Liver (tissue), 9 donors: Measurements from ENCODE around the gene LAMTOR2. TPM values are rescaled to one million over a fixed set of nuclear protein-coding genes. Genes with fewer than 3 reads are reported as not detected.

Experiments
- DNase-seq: peaks from one replicate; pipeline ENCODE4 v3.0.0-alpha.2; 2017; ENCODE audit warnings: low spot score
- H3K27ac ChIP-seq, 2 donors: one replicate each; pipeline ENCODE4 v1.7.0; 2013; ENCODE audit warnings: inconsistent platforms in 2 of 2, low read length in 2 of 2, control low read depth in 1 of 2, low read depth in 1 of 2, mild to moderate bottlenecking in 1 of 2
- H3K27me3 ChIP-seq, 4 donors: one replicate each; pipeline versions ENCODE4 v1.6.1 to v1.7.0; 2013; ENCODE audit warnings: low read length in 3 of 4, inconsistent platforms in 1 of 4, mild to moderate bottlenecking in 1 of 4, moderate library complexity in 1 of 4; ENCODE audit not compliant: control insufficient read depth in 4 of 4, insufficient read depth in 4 of 4
- H3K36me3 ChIP-seq, 4 donors: one replicate each; pipeline versions ENCODE4 v1.6.1 to v1.7.0; 2013; ENCODE audit warnings: low read length in 3 of 4, mild to moderate bottlenecking in 3 of 4, low read depth in 1 of 4, moderate library complexity in 1 of 4; ENCODE audit not compliant: control insufficient read depth in 4 of 4, insufficient read depth in 3 of 4
- H3K4me1 ChIP-seq, 4 donors: one replicate each; pipeline versions ENCODE4 v1.6.1 to v1.7.0; 2013; ENCODE audit warnings: low read length in 3 of 4, mild to moderate bottlenecking in 3 of 4, moderate library complexity in 1 of 4; ENCODE audit not compliant: control insufficient read depth in 4 of 4, insufficient read depth in 4 of 4
- H3K4me3 ChIP-seq, 3 donors: one replicate each; pipeline versions ENCODE4 v1.6.1 to v1.7.0; 2013; ENCODE audit warnings: low read length in 3 of 3, control low read depth in 1 of 3, low read depth in 1 of 3, mild to moderate bottlenecking in 1 of 3
- H3K9ac ChIP-seq, 2 donors: one replicate each; pipeline ENCODE4 v1.7.0; 2013; ENCODE audit warnings: low read length in 2 of 2, mild to moderate bottlenecking in 2 of 2, moderate library complexity in 2 of 2, control low read depth in 1 of 2, low read depth in 1 of 2
- H3K9me3 ChIP-seq, 4 donors: one replicate each; pipeline versions ENCODE4 v1.6.1 to v1.7.0; 2013; ENCODE audit warnings: low read length in 3 of 4; ENCODE audit not compliant: control insufficient read depth in 4 of 4
- EGR1 ChIP-seq, 2 donors: IDR thresholded peaks; 2 replicates each; pipeline ENCODE4 v1.6.1; 2016 to 2018; ENCODE audit warnings: antibody characterized with exemption in 2 of 2, low read depth in 2 of 2
- FOXA1 ChIP-seq: IDR thresholded peaks from 2 replicates; pipeline ENCODE4 v1.6.1; 2016; ENCODE audit warnings: antibody characterized with exemption
- FOXA2 ChIP-seq: IDR thresholded peaks from 2 replicates; pipeline ENCODE4 v1.6.1; 2016; ENCODE audit warnings: antibody characterized with exemption
- GABPA ChIP-seq, 2 donors: IDR thresholded peaks in 1 of 2; conservative IDR thresholded peaks in 1 of 2; 2 replicates each; pipeline ENCODE4 v1.6.1; 2016; ENCODE audit warnings: antibody characterized with exemption in 2 of 2, mild to moderate bottlenecking in 1 of 2, moderate library complexity in 1 of 2
- HNF4A ChIP-seq, 2 donors: conservative IDR thresholded peaks; 2 replicates each; pipeline ENCODE4 v1.6.1; 2016; ENCODE audit warnings: antibody characterized with exemption in 2 of 2, mild to moderate bottlenecking in 2 of 2
- HNF4G ChIP-seq: IDR thresholded peaks from 2 replicates; pipeline ENCODE4 v1.6.1; 2016; ENCODE audit warnings: antibody characterized with exemption
- JUND ChIP-seq, 2 donors: IDR thresholded peaks; 2 replicates each; pipeline ENCODE4 v1.6.1; 2016; ENCODE audit warnings: antibody characterized with exemption in 2 of 2
- NR2F2 ChIP-seq: IDR thresholded peaks from 2 replicates; pipeline ENCODE4 v1.6.1; 2016; ENCODE audit warnings: antibody characterized with exemption
- RAD21 ChIP-seq, 2 donors: IDR thresholded peaks; 2 replicates each; pipeline ENCODE4 v1.6.1; 2016; ENCODE audit warnings: antibody characterized with exemption in 2 of 2, mild to moderate bottlenecking in 2 of 2
- RXRA ChIP-seq, 2 donors: IDR thresholded peaks; 2 replicates each; pipeline ENCODE4 v1.6.1; 2017 to 2018; ENCODE audit warnings: antibody characterized with exemption in 2 of 2, mild to moderate bottlenecking in 1 of 2
- SP1 ChIP-seq: IDR thresholded peaks from 2 replicates; pipeline ENCODE4 v1.6.1; 2018; ENCODE audit warnings: antibody characterized with exemption, mild to moderate bottlenecking
- TAF1 ChIP-seq: conservative IDR thresholded peaks from 2 replicates; pipeline ENCODE4 v1.6.1; 2016; ENCODE audit warnings: antibody characterized with exemption, mild to moderate bottlenecking
- WGBS: extraction: QIAGEN DNeasy Blood & Tissue Kit; methylation state at CpG from one replicate; pipeline ENCODE4 v1.1.7; 2013; 5-methylcytosine and 5-hydroxymethylcytosine counted together
- polyA plus RNA-seq, 2 donors: library from polyadenylated mRNA; stranded (reverse) in 1 of 2; unstranded in 1 of 2; fragments of 200-250 nt in 1 of 2; fragments of >200 nt in 1 of 2; fragmentation: Nextera tagmentation in 1 of 2; extraction: Ambion mirVana in 1 of 2; gene quantifications; one replicate each; pipeline versions ENCODE4 v1.2.1 to v1.2.3, GENCODE V29; 2013 to 2015
- total RNA-seq, 2 donors: library from RNA; depleted of rRNA; stranded (reverse); fragments of >200 nt; gene quantifications; one replicate each; pipeline ENCODE4 v1.2.3, GENCODE V29; 2014
- TF ChIP-seq, protein P1 (sequence below): fragments of 150-350 bp; IDR thresholded peaks from 2 replicates; pipeline ENCODE4 v1.5.1; 2017; ENCODE audit warnings: improper control_type of control experiment, low read depth, low read length; ENCODE audit not compliant: missing input control
- TF ChIP-seq, protein P2 (sequence below): IDR thresholded peaks from 2 replicates; pipeline ENCODE4 v1.6.1; 2016; ENCODE audit warnings: antibody characterized with exemption
- TF ChIP-seq, protein P3 (sequence below): IDR thresholded peaks from 2 replicates; pipeline ENCODE4 v1.6.1; 2016; ENCODE audit warnings: antibody characterized with exemption
- TF ChIP-seq, protein P4 (sequence below): IDR thresholded peaks from 2 replicates; pipeline ENCODE4 v1.6.1; 2016; ENCODE audit warnings: antibody characterized with exemption, mild to moderate bottlenecking
- TF ChIP-seq, protein P5 (sequence below): IDR thresholded peaks from 2 replicates; pipeline ENCODE4 v1.6.1; 2016; ENCODE audit warnings: antibody characterized with exemption
- donor health status: healthy.
- donor health status: healthy.
- donor health status: healthy.
- donor health status: healthy.
- donor health status: healthy.

LAMTOR2 gene
- total and polyA plus RNA-seq, 4 donors: 30.4 to 152 (median 79.0) TPM

DNA sequence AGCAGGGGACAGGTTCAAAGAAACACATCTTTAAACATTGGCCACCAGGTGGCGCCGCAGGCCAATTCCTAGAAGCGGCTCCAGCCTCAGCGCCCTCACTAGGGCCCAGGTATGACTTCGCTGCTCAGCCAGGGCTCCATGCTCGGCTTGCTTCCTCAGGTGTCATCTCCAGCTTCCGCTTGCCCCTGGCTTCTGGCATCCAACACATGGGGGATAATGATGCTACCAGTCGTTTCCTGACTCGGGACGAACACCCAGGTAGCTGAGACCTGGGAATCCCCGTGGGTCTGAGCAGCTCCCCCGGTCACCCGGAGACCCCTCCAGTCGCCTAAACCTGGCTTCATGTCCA, 36.2 kb downstream of the LAMTOR2 start:
- H3K4me3 ChIP-seq: no peak overlapping the region
- no peaks in the 10 kb centered on the region for H3K9me3 ChIP-seq
- TF ChIP-seq, protein P1, sequence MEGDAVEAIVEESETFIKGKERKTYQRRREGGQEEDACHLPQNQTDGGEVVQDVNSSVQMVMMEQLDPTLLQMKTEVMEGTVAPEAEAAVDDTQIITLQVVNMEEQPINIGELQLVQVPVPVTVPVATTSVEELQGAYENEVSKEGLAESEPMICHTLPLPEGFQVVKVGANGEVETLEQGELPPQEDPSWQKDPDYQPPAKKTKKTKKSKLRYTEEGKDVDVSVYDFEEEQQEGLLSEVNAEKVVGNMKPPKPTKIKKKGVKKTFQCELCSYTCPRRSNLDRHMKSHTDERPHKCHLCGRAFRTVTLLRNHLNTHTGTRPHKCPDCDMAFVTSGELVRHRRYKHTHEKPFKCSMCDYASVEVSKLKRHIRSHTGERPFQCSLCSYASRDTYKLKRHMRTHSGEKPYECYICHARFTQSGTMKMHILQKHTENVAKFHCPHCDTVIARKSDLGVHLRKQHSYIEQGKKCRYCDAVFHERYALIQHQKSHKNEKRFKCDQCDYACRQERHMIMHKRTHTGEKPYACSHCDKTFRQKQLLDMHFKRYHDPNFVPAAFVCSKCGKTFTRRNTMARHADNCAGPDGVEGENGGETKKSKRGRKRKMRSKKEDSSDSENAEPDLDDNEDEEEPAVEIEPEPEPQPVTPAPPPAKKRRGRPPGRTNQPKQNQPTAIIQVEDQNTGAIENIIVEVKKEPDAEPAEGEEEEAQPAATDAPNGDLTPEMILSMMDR: peak; percentile 68
- TF ChIP-seq SP1: no peak
- peak; percentile 93 for TF ChIP-seq RAD21 (IDR thresholded peaks at IDR 0.05)
- TF ChIP-seq, protein P2, sequence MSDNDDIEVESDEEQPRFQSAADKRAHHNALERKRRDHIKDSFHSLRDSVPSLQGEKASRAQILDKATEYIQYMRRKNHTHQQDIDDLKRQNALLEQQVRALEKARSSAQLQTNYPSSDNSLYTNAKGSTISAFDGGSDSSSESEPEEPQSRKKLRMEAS: no peak
- TF ChIP-seq HNF4A (conservative IDR thresholded peaks at IDR 0.05): no peak
- no peak for TF ChIP-seq FOXA2
- peaks cover 0 to 17% (median 9%) of the 10 kb centered on the region in 4 donors for H3K4me1 ChIP-seq
- WGBS: 41% methylated on average over 14 of the region's 14 CpGs
- H3K36me3 ChIP-seq: no peaks in the 10 kb centered on the region
- peak; percentile 89 for DNase-seq
- H3K27me3 ChIP-seq: no peaks in the 10 kb centered on the region
- H3K27ac ChIP-seq: no peak overlapping the region
- no peak overlapping the region for H3K9ac ChIP-seq

DNA sequence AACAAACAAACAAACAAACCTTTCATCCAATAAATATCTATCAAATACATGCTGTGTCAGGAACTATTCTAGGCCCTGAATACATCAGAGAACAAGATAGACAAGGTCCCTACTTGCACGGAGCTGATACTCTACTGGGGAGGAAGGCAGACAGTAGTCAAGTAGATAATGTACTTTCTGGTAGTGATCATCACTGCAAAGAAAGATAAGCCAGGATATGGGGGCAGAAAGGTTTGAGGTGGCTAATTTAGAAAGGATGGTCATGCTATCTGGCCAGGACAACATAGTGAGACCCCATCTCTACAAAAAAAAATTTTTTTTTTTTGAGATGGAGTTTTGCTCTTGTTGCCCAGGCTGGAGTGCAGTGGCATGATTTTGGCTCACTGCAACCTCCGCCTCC, 37.0 kb downstream of the LAMTOR2 start:
- H3K4me1 ChIP-seq: peaks cover 0 to 10% (median 2%) of the 10 kb centered on the region in 4 donors
- WGBS: 79% methylated on average over 2 of the region's 2 CpGs
- no peaks in the 10 kb centered on the region for H3K9me3 ChIP-seq
- no peak for TF ChIP-seq HNF4A (conservative IDR thresholded peaks at IDR 0.05)
- TF ChIP-seq TAF1: no peak
- no peak for TF ChIP-seq JUND (IDR thresholded peaks at IDR 0.05)
- no peak for TF ChIP-seq SP1
- TF ChIP-seq, protein P2: no peak
- TF ChIP-seq, protein P3, sequence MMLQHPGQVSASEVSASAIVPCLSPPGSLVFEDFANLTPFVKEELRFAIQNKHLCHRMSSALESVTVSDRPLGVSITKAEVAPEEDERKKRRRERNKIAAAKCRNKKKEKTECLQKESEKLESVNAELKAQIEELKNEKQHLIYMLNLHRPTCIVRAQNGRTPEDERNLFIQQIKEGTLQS: no peak
- no peak for TF ChIP-seq NR2F2
- TF ChIP-seq, protein P4, sequence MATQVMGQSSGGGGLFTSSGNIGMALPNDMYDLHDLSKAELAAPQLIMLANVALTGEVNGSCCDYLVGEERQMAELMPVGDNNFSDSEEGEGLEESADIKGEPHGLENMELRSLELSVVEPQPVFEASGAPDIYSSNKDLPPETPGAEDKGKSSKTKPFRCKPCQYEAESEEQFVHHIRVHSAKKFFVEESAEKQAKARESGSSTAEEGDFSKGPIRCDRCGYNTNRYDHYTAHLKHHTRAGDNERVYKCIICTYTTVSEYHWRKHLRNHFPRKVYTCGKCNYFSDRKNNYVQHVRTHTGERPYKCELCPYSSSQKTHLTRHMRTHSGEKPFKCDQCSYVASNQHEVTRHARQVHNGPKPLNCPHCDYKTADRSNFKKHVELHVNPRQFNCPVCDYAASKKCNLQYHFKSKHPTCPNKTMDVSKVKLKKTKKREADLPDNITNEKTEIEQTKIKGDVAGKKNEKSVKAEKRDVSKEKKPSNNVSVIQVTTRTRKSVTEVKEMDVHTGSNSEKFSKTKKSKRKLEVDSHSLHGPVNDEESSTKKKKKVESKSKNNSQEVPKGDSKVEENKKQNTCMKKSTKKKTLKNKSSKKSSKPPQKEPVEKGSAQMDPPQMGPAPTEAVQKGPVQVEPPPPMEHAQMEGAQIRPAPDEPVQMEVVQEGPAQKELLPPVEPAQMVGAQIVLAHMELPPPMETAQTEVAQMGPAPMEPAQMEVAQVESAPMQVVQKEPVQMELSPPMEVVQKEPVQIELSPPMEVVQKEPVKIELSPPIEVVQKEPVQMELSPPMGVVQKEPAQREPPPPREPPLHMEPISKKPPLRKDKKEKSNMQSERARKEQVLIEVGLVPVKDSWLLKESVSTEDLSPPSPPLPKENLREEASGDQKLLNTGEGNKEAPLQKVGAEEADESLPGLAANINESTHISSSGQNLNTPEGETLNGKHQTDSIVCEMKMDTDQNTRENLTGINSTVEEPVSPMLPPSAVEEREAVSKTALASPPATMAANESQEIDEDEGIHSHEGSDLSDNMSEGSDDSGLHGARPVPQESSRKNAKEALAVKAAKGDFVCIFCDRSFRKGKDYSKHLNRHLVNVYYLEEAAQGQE: no peak
- no peak for TF ChIP-seq FOXA1
- TF ChIP-seq, protein P5, sequence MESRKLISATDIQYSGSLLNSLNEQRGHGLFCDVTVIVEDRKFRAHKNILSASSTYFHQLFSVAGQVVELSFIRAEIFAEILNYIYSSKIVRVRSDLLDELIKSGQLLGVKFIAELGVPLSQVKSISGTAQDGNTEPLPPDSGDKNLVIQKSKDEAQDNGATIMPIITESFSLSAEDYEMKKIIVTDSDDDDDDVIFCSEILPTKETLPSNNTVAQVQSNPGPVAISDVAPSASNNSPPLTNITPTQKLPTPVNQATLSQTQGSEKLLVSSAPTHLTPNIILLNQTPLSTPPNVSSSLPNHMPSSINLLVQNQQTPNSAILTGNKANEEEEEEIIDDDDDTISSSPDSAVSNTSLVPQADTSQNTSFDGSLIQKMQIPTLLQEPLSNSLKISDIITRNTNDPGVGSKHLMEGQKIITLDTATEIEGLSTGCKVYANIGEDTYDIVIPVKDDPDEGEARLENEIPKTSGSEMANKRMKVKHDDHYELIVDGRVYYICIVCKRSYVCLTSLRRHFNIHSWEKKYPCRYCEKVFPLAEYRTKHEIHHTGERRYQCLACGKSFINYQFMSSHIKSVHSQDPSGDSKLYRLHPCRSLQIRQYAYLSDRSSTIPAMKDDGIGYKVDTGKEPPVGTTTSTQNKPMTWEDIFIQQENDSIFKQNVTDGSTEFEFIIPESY: no peak
- TF ChIP-seq, protein P1: no peak
- no peak for TF ChIP-seq HNF4G
- no peak for TF ChIP-seq GABPA (IDR thresholded peaks at IDR 0.05 in 1 of 2, conservative IDR thresholded peaks at IDR 0.05 in 1 of 2)
- no peak for TF ChIP-seq RXRA (IDR thresholded peaks at IDR 0.05)
- no peak for TF ChIP-seq EGR1 (IDR thresholded peaks at IDR 0.05; ENCODE audit: low read depth in 2 of 2)
- H3K9ac ChIP-seq: no peak overlapping the region
- H3K36me3 ChIP-seq: no peaks in the 10 kb centered on the region
- H3K27ac ChIP-seq: no peak overlapping the region
- no peak for DNase-seq
- H3K4me3 ChIP-seq: no peak overlapping the region
- no peaks in the 10 kb centered on the region for H3K27me3 ChIP-seq
